ENCODE results near the gene CACNA2D3.

The CACNA2D3 gene

DNA sequence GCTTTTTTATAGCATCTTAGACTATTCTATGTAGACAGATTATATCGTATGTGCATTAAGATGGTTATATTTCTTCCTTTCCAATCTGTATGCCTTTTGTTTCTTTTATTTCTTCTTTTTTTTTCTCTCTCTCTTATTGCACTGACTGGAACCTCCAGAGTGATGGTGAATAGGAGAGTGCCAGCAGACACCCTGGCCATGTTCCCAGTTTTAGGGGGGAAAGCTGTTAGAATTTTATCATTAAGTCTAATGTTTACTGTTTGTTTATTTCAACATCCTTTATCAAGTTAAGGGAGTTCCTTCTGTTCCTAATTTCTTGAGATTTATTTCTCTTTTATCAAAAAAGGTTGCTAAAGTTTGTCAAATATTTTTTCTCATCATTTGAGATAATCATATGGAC lies 922.1 kb downstream of the CACNA2D3 start:
- TF ChIP-seq, protein P1, sequence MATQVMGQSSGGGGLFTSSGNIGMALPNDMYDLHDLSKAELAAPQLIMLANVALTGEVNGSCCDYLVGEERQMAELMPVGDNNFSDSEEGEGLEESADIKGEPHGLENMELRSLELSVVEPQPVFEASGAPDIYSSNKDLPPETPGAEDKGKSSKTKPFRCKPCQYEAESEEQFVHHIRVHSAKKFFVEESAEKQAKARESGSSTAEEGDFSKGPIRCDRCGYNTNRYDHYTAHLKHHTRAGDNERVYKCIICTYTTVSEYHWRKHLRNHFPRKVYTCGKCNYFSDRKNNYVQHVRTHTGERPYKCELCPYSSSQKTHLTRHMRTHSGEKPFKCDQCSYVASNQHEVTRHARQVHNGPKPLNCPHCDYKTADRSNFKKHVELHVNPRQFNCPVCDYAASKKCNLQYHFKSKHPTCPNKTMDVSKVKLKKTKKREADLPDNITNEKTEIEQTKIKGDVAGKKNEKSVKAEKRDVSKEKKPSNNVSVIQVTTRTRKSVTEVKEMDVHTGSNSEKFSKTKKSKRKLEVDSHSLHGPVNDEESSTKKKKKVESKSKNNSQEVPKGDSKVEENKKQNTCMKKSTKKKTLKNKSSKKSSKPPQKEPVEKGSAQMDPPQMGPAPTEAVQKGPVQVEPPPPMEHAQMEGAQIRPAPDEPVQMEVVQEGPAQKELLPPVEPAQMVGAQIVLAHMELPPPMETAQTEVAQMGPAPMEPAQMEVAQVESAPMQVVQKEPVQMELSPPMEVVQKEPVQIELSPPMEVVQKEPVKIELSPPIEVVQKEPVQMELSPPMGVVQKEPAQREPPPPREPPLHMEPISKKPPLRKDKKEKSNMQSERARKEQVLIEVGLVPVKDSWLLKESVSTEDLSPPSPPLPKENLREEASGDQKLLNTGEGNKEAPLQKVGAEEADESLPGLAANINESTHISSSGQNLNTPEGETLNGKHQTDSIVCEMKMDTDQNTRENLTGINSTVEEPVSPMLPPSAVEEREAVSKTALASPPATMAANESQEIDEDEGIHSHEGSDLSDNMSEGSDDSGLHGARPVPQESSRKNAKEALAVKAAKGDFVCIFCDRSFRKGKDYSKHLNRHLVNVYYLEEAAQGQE (IDR thresholded peaks at IDR 0.05; ENCODE audit: insufficient read depth in 1 of 2, low read depth in 2 of 2, low read length in 2 of 2), result no peak
- no peak for TF ChIP-seq FOXP2 (optimal IDR thresholded peaks at IDR 0.05; ENCODE audit: borderline replicate concordance, extremely low read depth, extremely low read length, insufficient read depth)
- no peak for TF ChIP-seq SIN3A (IDR thresholded peaks at IDR 0.05; ENCODE audit: borderline replicate concordance, insufficient read depth, low read length)
- TF ChIP-seq TAF1 (IDR thresholded peaks at IDR 0.05; ENCODE audit: borderline replicate concordance, insufficient read depth, low read length), result no peak
- TF ChIP-seq POLR2AphosphoS5 (IDR thresholded peaks at IDR 0.05; ENCODE audit: low read depth, low read length), result no peak

DNA sequence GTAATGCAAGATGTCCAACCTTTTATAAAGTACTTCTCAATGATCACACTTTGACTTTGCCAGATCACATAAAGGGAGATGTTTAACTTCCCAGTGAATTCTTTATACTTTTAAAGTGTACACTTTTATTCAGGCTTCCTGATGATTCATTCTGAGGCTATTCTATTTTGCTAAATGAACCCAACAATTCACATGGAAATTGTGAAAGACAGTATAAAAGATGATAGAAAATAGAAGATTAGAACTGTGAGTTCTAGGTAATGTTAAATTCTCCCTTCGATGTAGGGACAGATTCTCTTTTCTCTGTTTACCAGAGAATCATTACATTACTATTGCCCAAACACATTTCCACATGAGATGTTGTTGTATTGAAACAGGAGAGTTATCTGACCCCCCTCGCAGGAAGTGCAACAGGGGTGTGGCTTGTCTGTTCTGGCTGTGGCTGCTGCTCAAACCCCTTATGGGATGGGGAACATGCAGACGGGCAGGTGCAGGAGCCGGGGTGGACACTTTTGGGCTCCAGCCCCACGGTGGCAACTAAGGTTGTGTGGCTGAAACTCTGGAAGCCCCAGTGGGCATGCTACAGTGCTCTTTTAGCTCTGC lies 936.8 kb downstream of the CACNA2D3 start:
- TF ChIP-seq TAF1 (IDR thresholded peaks at IDR 0.05; ENCODE audit: borderline replicate concordance, insufficient read depth, low read length) (no peak), POLR2AphosphoS5 (IDR thresholded peaks at IDR 0.05; ENCODE audit: low read depth, low read length) (no peak), FOXP2 (optimal IDR thresholded peaks at IDR 0.05; ENCODE audit: borderline replicate concordance, extremely low read depth, extremely low read length, insufficient read depth) (no peak), SIN3A (IDR thresholded peaks at IDR 0.05; ENCODE audit: borderline replicate concordance, insufficient read depth, low read length) (no peak)
- TF ChIP-seq, protein P1 (IDR thresholded peaks at IDR 0.05; ENCODE audit: insufficient read depth in 1 of 2, low read depth in 2 of 2, low read length in 2 of 2), result no peak

DNA sequence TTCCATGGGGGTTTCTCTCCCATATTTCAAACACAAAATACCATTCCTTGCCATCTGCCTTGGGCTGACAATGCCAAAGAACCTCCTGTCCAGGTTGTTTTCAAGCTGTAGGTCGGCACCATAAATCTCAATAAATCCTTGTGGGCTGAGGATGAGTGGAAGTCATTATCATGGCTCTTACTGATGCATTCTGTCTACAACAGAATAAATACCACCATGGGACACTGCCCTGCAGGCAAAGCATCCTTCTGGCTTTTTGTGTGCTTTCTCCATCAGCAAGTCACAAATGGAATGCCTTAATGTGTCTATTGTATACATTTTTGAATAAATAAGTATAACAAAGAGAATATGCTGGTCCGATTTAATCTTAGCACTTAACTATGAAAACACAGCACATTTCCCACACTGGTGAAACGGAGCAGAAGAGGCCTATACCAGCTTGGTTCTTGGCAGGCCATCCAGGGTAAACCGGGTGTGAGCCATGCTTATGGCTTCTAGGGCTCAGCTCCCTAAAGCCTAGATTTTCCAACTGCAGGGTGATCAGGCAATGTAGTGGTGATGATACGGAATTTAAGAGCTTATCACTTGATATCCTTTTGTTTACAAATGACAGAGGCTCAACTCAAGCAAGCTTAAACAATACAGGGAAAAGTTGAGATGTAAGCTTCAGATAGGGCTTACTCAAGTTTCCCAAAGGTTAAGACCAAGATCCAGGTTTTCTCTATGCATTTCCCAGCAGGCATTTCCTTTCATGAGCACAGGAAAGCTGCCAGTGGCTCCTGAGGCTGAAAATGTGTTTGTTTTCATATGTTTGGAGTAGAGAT lies 938.8 kb downstream of the CACNA2D3 start:
- TF ChIP-seq TAF1 (IDR thresholded peaks at IDR 0.05; ENCODE audit: borderline replicate concordance, insufficient read depth, low read length) (no peak), FOXP2 (optimal IDR thresholded peaks at IDR 0.05; ENCODE audit: borderline replicate concordance, extremely low read depth, extremely low read length, insufficient read depth) (no peak), POLR2AphosphoS5 (IDR thresholded peaks at IDR 0.05; ENCODE audit: low read depth, low read length) (no peak), SIN3A (IDR thresholded peaks at IDR 0.05; ENCODE audit: borderline replicate concordance, insufficient read depth, low read length) (no peak)
- TF ChIP-seq, protein P1 (IDR thresholded peaks at IDR 0.05; ENCODE audit: insufficient read depth in 1 of 2, low read depth in 2 of 2, low read length in 2 of 2), result no peak

DNA sequence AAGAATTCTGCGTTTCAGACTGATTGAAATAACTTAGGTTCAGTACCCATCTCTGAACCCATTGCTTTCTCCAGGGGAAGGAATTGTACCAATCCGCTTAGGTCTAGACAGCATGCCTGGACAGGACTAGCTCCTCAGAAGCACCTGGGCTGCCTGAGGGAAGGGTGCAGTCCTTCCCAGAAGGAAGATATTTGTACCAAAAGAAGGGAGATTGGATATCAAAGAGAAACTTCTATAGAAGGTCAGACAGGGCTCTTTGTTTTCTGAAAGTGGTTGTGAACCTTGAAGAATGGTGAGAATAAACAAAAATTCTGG lies 939.3 kb downstream of the CACNA2D3 start:
- TF ChIP-seq POLR2AphosphoS5 (IDR thresholded peaks at IDR 0.05; ENCODE audit: low read depth, low read length), result no peak
- TF ChIP-seq, protein P1 (IDR thresholded peaks at IDR 0.05; ENCODE audit: insufficient read depth in 1 of 2, low read depth in 2 of 2, low read length in 2 of 2), result no peak
- TF ChIP-seq TAF1 (IDR thresholded peaks at IDR 0.05; ENCODE audit: borderline replicate concordance, insufficient read depth, low read length), result no peak
- TF ChIP-seq FOXP2 (optimal IDR thresholded peaks at IDR 0.05; ENCODE audit: borderline replicate concordance, extremely low read depth, extremely low read length, insufficient read depth), result no peak
- no peak for TF ChIP-seq SIN3A (IDR thresholded peaks at IDR 0.05; ENCODE audit: borderline replicate concordance, insufficient read depth, low read length)
